GM06990 (cell line): ENCODE results near the gene KRTAP5-8.

Source experiments
- DNase-seq: peaks from one replicate; pipeline ENCODE4 v3.0.0-alpha.2; 2011; ENCODE audit not compliant: insufficient read length; ENCODE audit errors: extremely low read depth
- H3K27me3 ChIP-seq: replicated peaks from 2 replicates; pipeline ENCODE4 v1.6.0; 2011; ENCODE audit warnings: low read length; ENCODE audit not compliant: control insufficient read depth, insufficient read depth
- H3K36me3 ChIP-seq: 2 replicates; pipeline ENCODE4 v1.5.1; 2011; ENCODE audit warnings: low read length; ENCODE audit not compliant: control insufficient read depth, insufficient read depth
- H3K4me3 ChIP-seq: replicated peaks from 2 replicates; pipeline ENCODE4 v1.5.1; 2011; ENCODE audit warnings: low read depth, mild to moderate bottlenecking, control low read depth, low read length
- CTCF ChIP-seq: IDR thresholded peaks from 2 replicates; pipeline ENCODE4 v1.5.1; 2011; ENCODE audit warnings: low read length, control low read depth, mild to moderate bottlenecking, inconsistent platforms; ENCODE audit not compliant: insufficient read depth, poor library complexity, severe bottlenecking

KRTAP5-8 gene

GRCh38 chr11:71502871-71503435 is 34.9 kb upstream of the KRTAP5-8 start:
- TF ChIP-seq CTCF: no peak
- H3K27me3 ChIP-seq: no peaks in the 10 kb centered on the region
- no peak for DNase-seq
- H3K36me3 ChIP-seq: peaks cover 22% of the 10 kb centered on the region
- H3K4me3 ChIP-seq: no peak overlapping the region

GRCh38 chr11:71504531-71504930 is 33.3 kb upstream of the KRTAP5-8 start:
- Histone ChIP-seq H3K27me3 (no peaks in the 10 kb centered on the region), H3K36me3 (peaks cover 16% of the 10 kb centered on the region), H3K4me3 (no peak overlapping the region)
- no peak for DNase-seq
- TF ChIP-seq CTCF: no peak

GRCh38 chr11:71505001-71505400 is 32.8 kb upstream of the KRTAP5-8 start:
- H3K4me3 ChIP-seq: no peak overlapping the region
- DNase-seq: no peak
- no peak for TF ChIP-seq CTCF
- H3K36me3 ChIP-seq: peaks cover 13% of the 10 kb centered on the region
- no peaks in the 10 kb centered on the region for H3K27me3 ChIP-seq

GRCh38 chr11:71505781-71506180 is 32.0 kb upstream of the KRTAP5-8 start:
- Histone ChIP-seq H3K27me3 (no peaks in the 10 kb centered on the region), H3K36me3 (peaks cover 10% of the 10 kb centered on the region), H3K4me3 (no peak overlapping the region)
- DNase-seq: no peak
- TF ChIP-seq CTCF: no peak

- DNase-seq: no peak
- Histone ChIP-seq H3K27me3 (no peaks in the 10 kb centered on the region), H3K4me3 (no peak overlapping the region), H3K36me3 (peaks cover 5% of the 10 kb centered on the region)
- TF ChIP-seq CTCF: no peak
These were observed 30.7 kb upstream of the KRTAP5-8 start for GRCh38 chr11:71507102-71507501.
